Measurements from ENCODE around the gene ERICH6B. TPM values are rescaled to one million over a fixed set of nuclear protein-coding genes. Genes with fewer than 3 reads are reported as not detected.

The ERICH6B gene
- polyA plus RNA-seq, 1 of the 3 experiments (the other 2 are of a cell fraction) = not detected

DNA sequence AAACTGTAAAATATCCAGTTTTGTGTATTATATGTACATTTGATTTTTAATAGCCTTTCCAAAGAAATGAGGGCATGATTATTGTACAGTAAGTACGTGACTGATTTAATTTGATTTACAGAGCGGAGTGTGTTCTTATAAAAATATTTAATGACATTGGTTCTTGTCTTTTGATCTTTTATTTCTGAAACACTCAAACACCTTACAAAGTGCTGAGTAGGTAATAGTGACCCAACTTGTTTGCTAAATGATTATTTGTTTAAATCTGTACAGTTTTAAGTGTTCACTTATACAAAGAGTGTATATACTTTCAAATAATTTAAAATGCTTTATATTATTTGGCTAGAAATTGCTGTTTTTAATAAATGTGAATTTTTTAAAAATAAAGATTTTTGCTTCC, 79.3 kb downstream of the ERICH6B start:
- no peak overlapping the region for H3K27ac ChIP-seq (ENCODE audit: low read depth in 2 of 2, low read length in 1 of 2)
- WGBS (ENCODE audit: low lambda C conversion rate) = 93% methylated on average over 2 of the region's 2 CpGs

More for the DNA sequence above, 79.3 kb downstream of the ERICH6B start:
- Histone ChIP-seq H3K4me3 (ENCODE audit: low read depth in 2 of 2, low read length in 1 of 2) (no peak overlapping the region), H3K9me2 (no peaks in the 10 kb centered on the region), H3K9me3 (no peaks in the 10 kb centered on the region), H3K27me3 (ENCODE audit: insufficient read depth) (no peaks in the 10 kb centered on the region), H3F3A (replicated peaks; ENCODE audit: insufficient read depth) (peaks cover 8% of the 10 kb centered on the region), H3K9ac (no peak overlapping the region), H4K20me1 (ENCODE audit: insufficient read depth) (no peaks in the 10 kb centered on the region), H3K79me2 (ENCODE audit: insufficient read depth) (no peaks in the 10 kb centered on the region), H2AFZ (ENCODE audit: low read depth) (no peak overlapping the region), H3K4me1 (ENCODE audit: control insufficient read depth in 1 of 2, insufficient read depth in 2 of 2, low read depth in 1 of 2, low read length in 1 of 2) (no peaks in the 10 kb centered on the region), H3K36me3 (replicated peaks in 1 of 2; ENCODE audit: control insufficient read depth in 1 of 2, insufficient read depth in 2 of 2, low read length in 1 of 2) (peaks cover 51 to 55% of the 10 kb centered on the region in 2 experiments), H3K4me2 (no peak overlapping the region)
- DNase-seq = no peak
- TF ChIP-seq, protein P1, sequence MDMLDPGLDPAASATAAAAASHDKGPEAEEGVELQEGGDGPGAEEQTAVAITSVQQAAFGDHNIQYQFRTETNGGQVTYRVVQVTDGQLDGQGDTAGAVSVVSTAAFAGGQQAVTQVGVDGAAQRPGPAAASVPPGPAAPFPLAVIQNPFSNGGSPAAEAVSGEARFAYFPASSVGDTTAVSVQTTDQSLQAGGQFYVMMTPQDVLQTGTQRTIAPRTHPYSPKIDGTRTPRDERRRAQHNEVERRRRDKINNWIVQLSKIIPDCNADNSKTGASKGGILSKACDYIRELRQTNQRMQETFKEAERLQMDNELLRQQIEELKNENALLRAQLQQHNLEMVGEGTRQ (IDR thresholded peaks at IDR 0.05; ENCODE audit: borderline replicate concordance, low read depth, low read length) = no peak
- TF ChIP-seq, protein P2, sequence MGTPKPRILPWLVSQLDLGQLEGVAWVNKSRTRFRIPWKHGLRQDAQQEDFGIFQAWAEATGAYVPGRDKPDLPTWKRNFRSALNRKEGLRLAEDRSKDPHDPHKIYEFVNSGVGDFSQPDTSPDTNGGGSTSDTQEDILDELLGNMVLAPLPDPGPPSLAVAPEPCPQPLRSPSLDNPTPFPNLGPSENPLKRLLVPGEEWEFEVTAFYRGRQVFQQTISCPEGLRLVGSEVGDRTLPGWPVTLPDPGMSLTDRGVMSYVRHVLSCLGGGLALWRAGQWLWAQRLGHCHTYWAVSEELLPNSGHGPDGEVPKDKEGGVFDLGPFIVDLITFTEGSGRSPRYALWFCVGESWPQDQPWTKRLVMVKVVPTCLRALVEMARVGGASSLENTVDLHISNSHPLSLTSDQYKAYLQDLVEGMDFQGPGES (IDR thresholded peaks at IDR 0.05; ENCODE audit: low read depth, low read length) = no peak
- TF ChIP-seq EZH2phosphoT487 (IDR thresholded peaks at IDR 0.05; ENCODE audit: borderline replicate concordance, low read depth) = no peak
- TF ChIP-seq RFX5 (IDR thresholded peaks at IDR 0.05; ENCODE audit: low read length) = no peak
- TF ChIP-seq, protein P3, sequence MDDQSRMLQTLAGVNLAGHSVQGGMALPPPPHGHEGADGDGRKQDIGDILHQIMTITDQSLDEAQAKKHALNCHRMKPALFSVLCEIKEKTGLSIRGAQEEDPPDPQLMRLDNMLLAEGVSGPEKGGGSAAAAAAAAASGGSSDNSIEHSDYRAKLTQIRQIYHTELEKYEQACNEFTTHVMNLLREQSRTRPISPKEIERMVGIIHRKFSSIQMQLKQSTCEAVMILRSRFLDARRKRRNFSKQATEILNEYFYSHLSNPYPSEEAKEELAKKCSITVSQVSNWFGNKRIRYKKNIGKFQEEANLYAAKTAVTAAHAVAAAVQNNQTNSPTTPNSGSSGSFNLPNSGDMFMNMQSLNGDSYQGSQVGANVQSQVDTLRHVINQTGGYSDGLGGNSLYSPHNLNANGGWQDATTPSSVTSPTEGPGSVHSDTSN (IDR thresholded peaks at IDR 0.05) = no peak
- TF ChIP-seq, protein P4, sequence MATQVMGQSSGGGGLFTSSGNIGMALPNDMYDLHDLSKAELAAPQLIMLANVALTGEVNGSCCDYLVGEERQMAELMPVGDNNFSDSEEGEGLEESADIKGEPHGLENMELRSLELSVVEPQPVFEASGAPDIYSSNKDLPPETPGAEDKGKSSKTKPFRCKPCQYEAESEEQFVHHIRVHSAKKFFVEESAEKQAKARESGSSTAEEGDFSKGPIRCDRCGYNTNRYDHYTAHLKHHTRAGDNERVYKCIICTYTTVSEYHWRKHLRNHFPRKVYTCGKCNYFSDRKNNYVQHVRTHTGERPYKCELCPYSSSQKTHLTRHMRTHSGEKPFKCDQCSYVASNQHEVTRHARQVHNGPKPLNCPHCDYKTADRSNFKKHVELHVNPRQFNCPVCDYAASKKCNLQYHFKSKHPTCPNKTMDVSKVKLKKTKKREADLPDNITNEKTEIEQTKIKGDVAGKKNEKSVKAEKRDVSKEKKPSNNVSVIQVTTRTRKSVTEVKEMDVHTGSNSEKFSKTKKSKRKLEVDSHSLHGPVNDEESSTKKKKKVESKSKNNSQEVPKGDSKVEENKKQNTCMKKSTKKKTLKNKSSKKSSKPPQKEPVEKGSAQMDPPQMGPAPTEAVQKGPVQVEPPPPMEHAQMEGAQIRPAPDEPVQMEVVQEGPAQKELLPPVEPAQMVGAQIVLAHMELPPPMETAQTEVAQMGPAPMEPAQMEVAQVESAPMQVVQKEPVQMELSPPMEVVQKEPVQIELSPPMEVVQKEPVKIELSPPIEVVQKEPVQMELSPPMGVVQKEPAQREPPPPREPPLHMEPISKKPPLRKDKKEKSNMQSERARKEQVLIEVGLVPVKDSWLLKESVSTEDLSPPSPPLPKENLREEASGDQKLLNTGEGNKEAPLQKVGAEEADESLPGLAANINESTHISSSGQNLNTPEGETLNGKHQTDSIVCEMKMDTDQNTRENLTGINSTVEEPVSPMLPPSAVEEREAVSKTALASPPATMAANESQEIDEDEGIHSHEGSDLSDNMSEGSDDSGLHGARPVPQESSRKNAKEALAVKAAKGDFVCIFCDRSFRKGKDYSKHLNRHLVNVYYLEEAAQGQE (IDR thresholded peaks at IDR 0.05; ENCODE audit: low read depth, low read length) = no peak
- TF ChIP-seq FOSL2 (IDR thresholded peaks at IDR 0.05; ENCODE audit: borderline replicate concordance, low read depth) = no peak
- TF ChIP-seq FOXJ3 (CRISPR knock-in tag; IDR thresholded peaks at IDR 0.05) = no peak
- TF ChIP-seq, protein P5, sequence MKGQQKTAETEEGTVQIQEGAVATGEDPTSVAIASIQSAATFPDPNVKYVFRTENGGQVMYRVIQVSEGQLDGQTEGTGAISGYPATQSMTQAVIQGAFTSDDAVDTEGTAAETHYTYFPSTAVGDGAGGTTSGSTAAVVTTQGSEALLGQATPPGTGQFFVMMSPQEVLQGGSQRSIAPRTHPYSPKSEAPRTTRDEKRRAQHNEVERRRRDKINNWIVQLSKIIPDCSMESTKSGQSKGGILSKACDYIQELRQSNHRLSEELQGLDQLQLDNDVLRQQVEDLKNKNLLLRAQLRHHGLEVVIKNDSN (IDR thresholded peaks at IDR 0.05; ENCODE audit: borderline replicate concordance, low read depth) = no peak
- no peak for TF ChIP-seq ELF1 (IDR thresholded peaks at IDR 0.05)
- no peak for TF ChIP-seq TCF12 (IDR thresholded peaks at IDR 0.05)
- ChIA-PET CTCF (no interaction called here), POLR2A (no interaction called here)

All from SK-N-SH (cell line).